Ishikawa (cell line): ENCODE measurements around the gene LNX2.

Experiments used
- CEBPB ChIP-seq: IDR thresholded peaks from 2 replicates; pipeline ENCODE4 v1.6.1; 2012
- CREB1 ChIP-seq: IDR thresholded peaks from 2 replicates; pipeline ENCODE4 v1.6.1; 2012; ENCODE audit warnings: low read depth
- EGR1 ChIP-seq: IDR thresholded peaks from 2 replicates; pipeline ENCODE4 v1.6.1; 2012
- EP300 ChIP-seq: IDR thresholded peaks from 2 replicates; pipeline ENCODE4 v1.6.1; 2012; ENCODE audit warnings: borderline replicate concordance
- FOXM1 ChIP-seq: IDR thresholded peaks from 2 replicates; pipeline ENCODE4 v1.6.1; 2012; ENCODE audit warnings: low read depth, borderline replicate concordance
- MAX ChIP-seq: IDR thresholded peaks from 2 replicates; pipeline ENCODE4 v1.6.1; 2012
- NFIC ChIP-seq: IDR thresholded peaks from 2 replicates; pipeline ENCODE4 v1.6.1; 2012
- RAD21 ChIP-seq: IDR thresholded peaks from 2 replicates; pipeline ENCODE4 v1.6.1; 2012; ENCODE audit warnings: low read depth
- REST ChIP-seq: IDR thresholded peaks from 2 replicates; pipeline ENCODE4 v1.6.1; 2012; ENCODE audit warnings: low read depth, mild to moderate bottlenecking
- TAF1 ChIP-seq: IDR thresholded peaks from 2 replicates; pipeline ENCODE4 v1.6.1; 2012; ENCODE audit warnings: low read depth, mild to moderate bottlenecking
- TCF12 ChIP-seq: IDR thresholded peaks from 2 replicates; pipeline ENCODE4 v1.6.1; 2012; ENCODE audit warnings: low read depth
- TEAD4 ChIP-seq: IDR thresholded peaks from 2 replicates; pipeline ENCODE4 v1.6.1; 2012
- USF1 ChIP-seq: IDR thresholded peaks from 2 replicates; pipeline ENCODE4 v1.6.1; 2012
- YY1 ChIP-seq: IDR thresholded peaks from 2 replicates; pipeline ENCODE4 v1.6.1; 2012; ENCODE audit warnings: low read depth
- ZBTB7A ChIP-seq: IDR thresholded peaks from 2 replicates; pipeline ENCODE4 v1.6.1; 2012; ENCODE audit warnings: low read depth

Gene LNX2

GRCh38 chr13:27500806-27501534, 119.4 kb downstream of the LNX2 start:
- TF ChIP-seq TCF12, result no peak
- no peak for TF ChIP-seq EP300
- no peak for TF ChIP-seq CREB1
- no peak for TF ChIP-seq ZBTB7A
- no peak for TF ChIP-seq YY1
- no peak for TF ChIP-seq REST
- TF ChIP-seq TAF1, result no peak
- TF ChIP-seq FOXM1, result no peak
- TF ChIP-seq TEAD4, result no peak
- no peak for TF ChIP-seq MAX

- no peak for TF ChIP-seq MAX
- no peak for TF ChIP-seq YY1
- no peak for TF ChIP-seq REST
- TF ChIP-seq RAD21, result no peak
- no peak for TF ChIP-seq USF1
- no peak for TF ChIP-seq CEBPB
- no peak for TF ChIP-seq EGR1
- no peak for TF ChIP-seq TEAD4
- no peak for TF ChIP-seq TCF12
- no peak for TF ChIP-seq FOXM1
- no peak for TF ChIP-seq CREB1
- TF ChIP-seq EP300, result no peak
- TF ChIP-seq TAF1, result no peak
Measured at GRCh38 chr13:27497563-27498230, 122.6 kb downstream of the LNX2 start.

GRCh38 chr13:27496536-27497273, 123.6 kb downstream of the LNX2 start:
- no peak for TF ChIP-seq NFIC
- TF ChIP-seq EGR1, result no peak
- TF ChIP-seq REST, result no peak
- no peak for TF ChIP-seq FOXM1
- TF ChIP-seq RAD21, result no peak
- TF ChIP-seq USF1, result no peak
- no peak for TF ChIP-seq EP300
- no peak for TF ChIP-seq CREB1
- TF ChIP-seq TEAD4, result no peak
- no peak for TF ChIP-seq CEBPB
- no peak for TF ChIP-seq YY1

- no peak for TF ChIP-seq CREB1
- no peak for TF ChIP-seq NFIC
- no peak for TF ChIP-seq REST
- TF ChIP-seq TEAD4, result no peak
- TF ChIP-seq TCF12, result no peak
- no peak for TF ChIP-seq TAF1
- TF ChIP-seq MAX, result no peak
- TF ChIP-seq EGR1, result no peak
- TF ChIP-seq RAD21, result no peak
- TF ChIP-seq YY1, result no peak
- TF ChIP-seq EP300, result no peak
Measured at GRCh38 chr13:27496006-27496405, 124.3 kb downstream of the LNX2 start.
